HG03378 (cell line): ENCODE measurements around the gene SYNM.

Experiments used
- ATAC-seq: cut with Tn5 transposase; IDR thresholded peaks from one replicate; pipeline ENCODE4 v1.9.1; 2021; ENCODE audit warnings: mild to moderate bottlenecking, moderate library complexity; ENCODE audit not compliant: unreplicated experiment

Gene SYNM

DNA sequence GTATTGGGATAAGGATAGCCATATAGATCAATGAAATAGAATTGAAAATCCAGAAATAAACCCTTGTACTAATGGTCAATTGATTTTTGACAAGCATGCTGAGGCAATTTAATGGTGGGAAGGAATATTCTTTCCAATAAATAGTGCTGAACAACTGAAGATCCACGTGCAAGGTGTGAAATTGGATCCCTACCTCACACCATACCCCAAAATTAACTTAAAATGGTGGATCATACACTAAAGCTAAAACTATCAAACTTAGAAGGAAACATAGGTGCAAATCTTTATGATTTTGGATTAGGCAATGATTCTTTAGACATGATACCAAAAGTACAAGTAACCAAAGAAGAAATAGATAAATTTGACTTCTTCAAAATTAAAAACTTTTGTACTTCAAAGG is 22.1 kb upstream of the SYNM start:
- ATAC-seq = no peak

DNA sequence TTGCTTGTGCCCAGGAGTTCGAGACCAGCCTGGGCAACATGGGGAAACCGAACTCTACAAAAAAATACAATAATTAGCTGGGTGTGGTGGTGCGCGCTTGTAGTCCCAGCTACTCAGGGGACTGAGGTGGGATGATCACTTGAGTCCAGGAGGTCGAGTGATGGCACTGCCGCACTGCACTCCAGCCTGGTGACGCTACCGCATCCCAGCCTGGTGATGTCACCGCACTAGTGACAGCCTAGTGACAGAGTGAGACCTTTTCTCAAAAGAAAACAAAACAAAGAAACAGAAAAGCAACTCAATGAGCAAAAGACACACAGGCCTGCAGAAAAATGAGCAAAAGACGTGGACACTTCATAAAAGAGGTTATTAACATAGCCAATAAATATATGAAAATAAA is 19.9 kb upstream of the SYNM start:
- ATAC-seq = no peak

DNA sequence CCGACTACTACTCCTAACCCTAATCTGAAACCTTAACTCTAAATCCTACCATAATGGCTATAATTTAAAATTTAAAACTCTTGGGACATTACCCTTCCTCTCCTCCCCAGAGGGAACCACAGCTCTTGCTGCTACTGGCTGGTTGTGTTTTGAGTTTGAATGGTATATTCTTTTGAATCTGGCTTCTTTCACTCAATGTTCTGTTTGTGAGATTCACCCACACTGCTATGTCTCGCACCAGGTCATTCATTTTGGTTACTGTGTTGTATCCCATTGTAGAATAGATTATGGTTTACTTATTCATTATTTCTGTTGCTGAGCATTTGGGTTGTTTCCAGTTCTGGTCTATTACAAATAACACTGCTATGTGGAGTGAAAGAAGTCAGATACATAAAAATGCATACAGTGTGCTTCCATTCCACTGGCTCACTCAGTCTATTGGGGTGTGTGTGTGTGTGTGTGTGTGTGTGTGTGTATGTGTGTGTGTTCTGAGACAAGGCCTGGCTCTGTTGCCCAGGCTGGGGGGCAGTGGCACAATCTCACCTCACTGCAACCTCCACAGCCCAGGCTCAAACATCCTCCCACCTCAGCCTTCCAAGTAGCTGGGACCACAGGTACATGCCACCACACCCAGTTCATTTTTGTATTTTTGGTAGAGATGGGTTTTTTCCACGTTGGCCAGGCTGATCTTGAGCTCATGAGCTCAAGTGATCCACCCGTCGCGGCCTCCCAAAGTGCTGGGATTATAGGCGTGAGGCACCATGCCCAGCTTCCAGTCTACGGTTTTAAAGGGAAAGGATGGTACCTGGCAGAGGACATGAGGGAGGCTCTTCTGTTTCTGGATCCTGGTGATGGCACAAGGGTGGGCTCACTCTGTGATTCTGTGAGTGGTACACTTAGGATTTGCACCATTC is 19.2 kb upstream of the SYNM start:
- no peak for ATAC-seq

DNA sequence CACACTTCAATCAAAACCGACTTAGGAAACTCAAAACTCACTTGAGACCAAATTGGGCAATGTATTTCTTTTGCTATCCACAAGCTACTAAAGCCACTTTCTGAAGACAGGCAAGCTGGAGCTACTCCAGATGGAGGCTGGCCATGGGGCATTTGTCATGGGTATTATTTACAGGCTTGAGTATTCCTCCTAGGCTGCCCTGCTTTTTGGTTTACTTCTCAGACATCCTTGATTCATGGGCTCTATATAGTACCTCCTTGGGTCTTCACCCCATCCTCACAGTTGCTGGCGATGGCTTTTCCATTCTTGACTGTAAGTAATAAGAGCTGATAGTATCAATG is 18.6 kb upstream of the SYNM start:
- ATAC-seq = no peak

DNA sequence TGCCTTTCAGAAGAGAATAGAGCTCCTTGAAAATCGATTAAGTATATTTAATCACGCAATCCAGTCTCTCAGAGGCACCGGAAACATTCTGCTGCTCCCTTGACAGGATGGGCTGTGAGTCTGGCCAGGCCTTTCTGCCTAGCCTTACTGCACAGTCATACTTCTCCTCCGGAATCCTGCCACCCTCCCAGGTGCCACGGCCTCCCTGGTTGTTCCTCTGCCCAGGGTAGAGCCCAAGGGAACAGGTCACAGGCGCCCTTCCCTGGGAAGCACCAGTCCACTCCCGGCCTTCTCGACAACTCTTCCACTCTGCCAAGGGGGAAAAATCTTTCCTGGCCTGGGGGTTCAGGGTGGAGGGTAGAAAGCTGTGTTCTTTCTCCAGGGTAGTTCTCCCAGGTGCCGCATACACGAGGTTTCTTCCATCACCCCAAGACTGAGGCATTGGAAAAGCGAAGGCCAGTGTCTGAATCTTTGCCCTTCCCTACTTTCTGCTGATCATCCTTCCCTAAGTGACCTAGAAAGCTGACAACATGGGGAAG is 17.4 kb upstream of the SYNM start:
- ATAC-seq = no peak

DNA sequence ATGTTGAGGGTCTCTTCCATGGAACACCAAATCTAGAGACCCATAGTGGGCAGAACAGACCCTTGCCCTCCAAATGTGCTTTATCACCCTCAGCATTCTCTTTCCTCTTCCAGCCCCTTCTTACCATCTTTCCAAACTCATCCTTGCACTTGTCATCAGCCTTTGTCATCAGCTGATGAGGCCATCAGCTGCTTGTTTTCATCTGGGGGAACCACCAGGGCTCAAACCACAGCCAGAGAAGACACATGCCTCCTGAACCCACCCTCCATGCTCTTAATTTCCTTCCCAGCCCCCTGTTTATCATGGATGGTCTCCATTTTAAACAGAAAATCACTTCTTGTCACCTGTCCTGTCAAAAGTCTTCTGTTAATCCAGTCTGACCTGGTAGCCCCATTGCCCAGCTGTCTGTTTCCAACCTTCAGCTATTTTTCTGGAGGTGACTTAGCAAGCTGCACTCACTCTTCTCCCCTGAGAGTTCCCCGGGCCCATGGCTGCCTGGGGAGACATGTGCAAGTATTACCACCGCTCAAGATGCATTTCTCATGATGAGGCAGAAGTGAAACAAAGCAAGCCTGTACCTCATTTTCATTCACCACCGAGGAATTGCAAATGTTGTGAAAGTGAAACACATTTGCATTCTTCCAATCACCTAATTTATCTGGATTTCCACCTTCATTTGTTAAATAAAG is 14.7 kb upstream of the SYNM start:
- peak; percentile 100 for ATAC-seq

DNA sequence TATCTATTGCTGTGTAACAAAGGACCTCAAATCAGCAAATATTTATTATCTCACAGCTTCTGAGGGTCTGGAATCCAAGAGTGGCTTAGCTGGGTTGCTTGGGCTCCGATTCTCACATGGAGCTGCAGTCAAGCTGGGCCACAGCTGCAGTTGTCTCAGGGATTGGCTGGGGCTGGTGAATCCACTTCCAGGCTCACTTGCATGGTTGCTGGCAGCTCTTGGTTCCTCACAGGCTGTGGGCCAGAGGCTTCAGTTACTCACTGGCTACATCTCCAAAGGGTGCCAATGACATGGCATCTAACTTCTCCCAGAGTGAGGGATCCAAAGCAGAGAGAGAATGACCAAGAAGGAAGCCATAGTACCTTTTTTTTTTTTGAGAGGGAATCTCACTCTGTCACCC is 13.9 kb upstream of the SYNM start:
- ATAC-seq = no peak

DNA sequence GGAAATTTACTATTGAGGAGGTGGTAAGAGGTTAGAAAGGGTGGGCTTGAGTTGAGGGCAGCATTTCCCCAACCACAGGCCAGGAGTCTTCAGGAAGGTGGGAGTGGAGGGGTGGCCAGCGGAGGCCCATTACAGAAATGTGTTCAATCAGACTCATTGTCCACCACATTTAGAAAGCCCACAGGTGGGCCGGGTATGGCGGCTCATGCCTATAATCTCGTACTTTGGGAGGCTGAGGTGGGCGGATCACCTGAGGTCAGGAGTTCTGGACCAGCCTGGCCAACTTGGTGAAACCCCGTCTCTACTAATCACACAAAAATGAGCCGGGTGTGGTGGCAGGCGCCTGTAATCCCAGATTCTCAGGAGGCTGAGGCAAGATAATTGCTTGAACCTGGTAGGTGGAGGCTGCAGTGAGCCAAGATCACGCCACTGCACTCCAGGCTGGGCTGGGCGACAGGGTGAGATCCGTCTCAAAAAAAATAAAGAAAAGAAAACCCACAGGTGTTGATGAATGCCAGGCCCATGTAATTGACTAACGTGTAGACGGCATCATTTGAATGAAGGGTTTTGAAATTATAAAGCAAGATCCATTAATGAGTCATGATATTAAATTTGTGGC is 12.2 kb upstream of the SYNM start:
- no peak for ATAC-seq

DNA sequence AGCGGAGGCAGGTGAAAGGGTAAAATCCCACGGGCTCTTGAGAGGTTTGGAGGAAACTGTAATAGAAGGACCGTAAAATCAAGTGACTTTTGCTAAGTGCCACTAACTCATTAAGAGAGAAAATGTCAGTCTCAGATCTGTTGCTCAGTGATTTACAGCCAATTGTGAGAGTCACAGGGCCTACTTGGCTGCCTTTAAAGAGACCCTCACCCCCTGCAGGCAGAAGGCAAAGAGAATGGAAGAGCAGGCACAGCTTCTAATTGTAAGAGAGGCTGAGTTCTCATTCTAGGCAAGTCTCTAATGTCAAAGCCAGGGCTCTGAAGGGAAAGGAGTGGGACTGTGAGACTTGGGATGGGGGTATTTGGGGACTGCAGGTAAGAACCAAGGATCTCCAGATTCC is 9.3 kb upstream of the SYNM start:
- no peak for ATAC-seq

DNA sequence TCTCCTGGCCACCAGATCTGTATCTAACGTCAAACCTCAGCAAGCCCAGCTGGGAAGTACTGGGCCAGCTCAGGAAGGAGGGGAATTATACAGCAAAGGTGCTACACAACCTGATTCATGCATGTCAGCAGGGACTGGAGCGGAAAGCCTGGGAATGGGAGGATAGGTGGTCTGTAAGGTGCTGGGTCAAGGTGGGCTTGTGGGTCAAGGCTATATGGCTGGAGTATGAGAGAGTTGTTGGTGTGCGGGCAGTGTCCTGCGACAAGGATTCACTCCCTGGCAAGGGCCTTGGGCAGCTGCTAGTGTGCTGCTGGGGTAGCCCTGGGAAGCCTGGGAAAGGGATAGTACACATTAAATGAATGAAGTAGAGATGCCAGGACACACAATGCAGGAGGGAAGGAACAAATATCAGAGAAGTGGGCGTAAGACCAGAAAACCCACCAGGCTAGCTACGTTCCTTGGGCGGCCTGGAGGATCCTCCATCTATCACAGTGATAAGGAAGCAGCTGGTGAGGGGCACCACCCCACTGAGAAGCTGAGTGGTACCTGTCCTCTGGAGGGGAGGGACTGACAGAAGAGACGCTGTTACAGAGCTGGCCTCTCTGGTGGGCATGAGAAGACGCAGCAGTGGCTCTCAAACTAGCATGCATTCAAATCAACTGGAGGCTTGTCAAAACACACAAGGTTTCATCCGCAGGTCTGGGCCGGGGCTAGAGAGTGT is 8.5 kb upstream of the SYNM start:
- ATAC-seq = no peak

DNA sequence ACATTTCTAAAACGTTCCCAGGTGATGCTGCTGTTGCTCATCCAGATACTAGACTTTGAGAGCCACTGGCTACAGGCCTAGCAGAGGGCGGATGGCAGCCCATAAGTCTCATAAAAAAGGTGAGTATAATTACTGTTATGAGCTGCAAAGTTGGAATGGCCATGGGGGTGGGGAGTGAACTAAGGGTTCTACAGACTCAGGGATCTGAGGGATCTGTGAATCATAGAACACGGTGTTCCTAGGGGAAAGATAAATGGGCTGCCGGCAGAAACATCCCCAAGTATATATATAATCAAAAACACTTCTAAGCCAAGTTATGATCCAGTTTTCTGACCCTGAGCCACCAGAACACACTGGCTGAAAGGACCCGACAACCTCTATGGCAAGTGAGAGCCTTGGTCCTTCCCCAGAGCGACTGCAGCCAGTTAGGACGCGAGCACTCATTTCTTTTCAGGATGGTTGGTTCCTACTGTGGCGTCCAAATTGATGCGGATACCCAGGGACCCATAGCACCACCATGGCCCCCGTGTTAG is 7.9 kb upstream of the SYNM start:
- no peak for ATAC-seq

DNA sequence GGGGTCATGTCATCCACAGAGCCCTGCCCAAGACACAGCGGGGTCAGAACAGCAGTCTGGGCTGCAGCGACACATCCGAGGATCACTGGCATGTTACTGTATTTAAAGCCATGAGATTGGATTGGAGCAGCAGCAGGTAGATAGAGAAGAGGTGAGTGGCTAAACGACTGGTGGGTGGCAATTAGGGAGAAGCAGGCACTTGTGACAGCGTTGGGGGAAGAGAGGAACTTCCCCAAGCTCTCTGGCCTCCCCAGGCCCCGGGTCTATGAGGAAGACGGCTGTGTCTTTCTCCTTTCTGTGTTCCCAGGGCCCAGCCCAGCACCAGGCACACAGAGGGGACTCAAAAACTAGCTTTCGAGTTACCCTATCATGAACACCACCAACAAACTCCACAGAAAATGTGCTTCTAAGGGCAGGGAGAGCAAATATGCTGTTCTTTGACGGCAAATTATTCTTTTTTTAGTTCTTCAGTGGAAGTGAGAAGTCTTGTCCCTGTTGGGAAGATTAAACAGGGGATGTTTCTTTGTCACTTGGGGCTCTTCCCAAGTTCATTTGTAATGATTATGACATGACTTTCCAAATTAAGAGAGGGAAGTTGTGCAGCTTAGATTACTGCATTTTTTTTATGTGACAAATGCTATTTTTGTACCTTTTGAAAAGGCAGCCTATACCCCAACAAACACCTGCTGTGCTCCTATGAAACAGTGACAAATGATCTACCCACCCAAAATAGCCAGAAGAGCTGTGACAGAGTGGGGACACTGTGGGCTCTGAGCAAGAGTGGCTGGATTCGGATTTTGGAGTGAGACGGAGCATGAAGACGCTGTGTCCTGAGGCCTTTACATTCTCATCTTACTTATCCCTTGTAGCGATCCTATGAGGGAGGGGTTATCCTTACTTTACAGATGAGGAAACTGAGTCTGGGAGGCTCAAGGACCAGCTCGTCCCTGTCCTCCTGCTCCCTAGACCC is 7.2 kb upstream of the SYNM start:
- no peak for ATAC-seq

DNA sequence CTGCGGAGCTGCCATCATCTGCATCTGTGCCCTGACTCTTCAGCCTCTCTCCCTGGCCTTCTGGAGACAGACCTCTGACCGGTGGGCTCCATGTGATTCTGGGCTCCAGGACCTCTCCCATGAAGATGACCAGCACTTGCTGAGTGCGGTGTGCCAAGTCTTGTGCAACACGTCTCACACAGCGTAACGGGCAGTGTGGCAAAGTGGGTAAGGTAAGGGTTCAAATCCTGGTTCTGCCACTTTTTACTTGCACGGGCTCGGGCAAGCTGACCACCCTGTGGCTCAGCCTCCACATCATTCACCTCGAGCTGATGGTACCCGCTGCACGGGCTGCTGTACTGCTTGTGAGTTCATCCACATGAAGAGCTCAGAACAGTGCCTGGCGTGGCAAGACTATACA is 6.5 kb upstream of the SYNM start:
- no peak for ATAC-seq

DNA sequence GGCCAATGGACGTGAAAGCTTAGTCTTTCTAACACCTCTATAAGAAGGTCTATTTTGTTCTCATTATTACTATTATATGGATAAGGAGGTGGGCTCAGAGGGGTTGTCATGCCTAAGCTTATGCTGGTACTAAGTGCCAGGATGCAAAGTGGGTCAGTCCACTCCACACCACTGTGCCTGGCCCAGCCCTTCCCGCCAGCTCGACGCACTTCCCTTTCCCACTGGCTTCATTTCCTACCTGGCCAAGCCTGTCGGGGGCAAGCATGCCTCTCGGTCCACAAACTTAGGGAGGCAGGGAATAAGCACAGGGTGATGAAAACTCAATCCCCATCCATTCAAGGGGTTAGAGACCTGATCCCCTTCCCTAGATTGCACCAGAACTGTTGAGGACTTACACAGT is 5.9 kb upstream of the SYNM start:
- no peak for ATAC-seq

DNA sequence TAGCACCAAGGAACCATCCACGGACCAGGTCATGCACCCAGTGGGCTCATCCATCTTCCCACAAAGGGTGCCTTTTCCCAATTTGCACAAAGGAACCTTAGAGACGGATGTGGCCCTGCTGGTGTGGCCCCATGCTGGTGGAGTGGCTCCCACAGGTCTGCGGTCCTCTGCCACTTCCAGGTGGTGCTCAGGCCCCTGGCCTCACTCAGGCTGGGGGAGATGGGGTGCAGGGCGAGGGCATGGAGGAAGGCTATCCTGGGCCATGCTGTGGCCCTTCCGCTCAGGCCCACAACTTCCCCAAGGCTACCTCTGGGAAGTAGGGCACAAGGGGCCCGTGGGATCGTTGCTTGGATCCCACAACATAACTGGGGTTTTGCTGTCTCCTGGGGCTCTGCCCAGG is 5.2 kb upstream of the SYNM start:
- no peak for ATAC-seq

DNA sequence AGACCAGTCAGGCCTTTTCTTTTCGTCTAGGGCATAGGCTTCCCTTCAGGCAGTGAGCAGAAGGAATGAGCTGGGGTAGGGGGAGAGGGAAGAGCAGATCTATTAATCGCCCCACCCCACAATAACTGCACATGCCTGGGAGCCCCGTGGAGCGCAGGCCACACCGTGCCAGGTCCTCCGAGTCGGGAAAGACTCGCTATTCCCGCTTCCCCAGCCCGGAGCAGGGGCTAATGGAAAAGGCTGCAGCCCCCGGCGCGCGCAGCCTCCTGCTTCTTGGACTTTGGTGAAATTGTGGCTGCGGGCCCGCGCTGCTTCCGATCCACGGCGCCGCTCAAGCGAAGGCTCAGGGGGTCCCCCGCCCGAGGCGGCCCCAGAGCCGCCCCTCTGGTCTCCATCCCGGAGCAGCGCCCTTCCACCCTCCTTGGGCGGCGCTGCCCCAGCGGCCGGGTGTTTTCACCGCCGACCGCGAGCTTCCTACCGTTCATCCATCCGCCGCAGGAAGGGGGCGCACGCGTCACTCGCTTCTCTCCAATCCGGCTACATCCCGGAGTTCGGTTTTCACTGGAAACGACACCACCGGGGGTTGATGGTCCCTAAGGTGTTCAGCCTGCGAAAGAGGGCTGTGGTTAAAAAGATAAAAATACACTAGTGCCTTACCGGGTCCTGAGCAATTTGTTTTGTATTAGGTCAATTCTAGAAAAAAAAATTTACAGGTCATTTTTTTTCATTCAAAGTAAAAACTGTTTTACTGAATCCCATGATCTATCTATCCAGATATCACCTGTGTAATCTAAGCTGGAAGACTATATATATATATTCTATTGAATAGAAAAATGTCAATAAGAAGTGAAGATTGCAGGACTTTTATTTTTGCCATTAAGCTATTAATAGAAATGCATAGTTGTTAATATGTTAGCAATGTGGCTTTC is 4.4 kb upstream of the SYNM start:
- ATAC-seq = no peak

DNA sequence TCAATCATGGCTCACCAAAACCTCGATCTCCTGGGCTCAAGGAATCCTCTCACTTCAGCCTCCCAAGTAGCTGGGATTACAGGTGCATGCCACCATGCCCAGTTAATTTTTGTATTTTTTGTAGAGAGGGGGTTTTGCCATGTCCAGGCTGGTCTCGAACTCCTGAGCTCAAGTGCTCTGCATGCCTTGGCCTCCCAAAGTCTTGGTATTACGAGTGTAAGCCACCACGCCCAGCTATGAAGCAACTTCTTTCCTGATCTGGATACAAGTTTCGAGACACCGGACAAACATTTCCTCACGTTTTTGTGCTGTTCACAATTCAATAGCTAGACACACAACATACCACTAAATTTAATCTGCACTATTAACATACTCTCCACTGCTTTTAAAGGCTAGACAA is 3.4 kb upstream of the SYNM start:
- ATAC-seq = no peak

DNA sequence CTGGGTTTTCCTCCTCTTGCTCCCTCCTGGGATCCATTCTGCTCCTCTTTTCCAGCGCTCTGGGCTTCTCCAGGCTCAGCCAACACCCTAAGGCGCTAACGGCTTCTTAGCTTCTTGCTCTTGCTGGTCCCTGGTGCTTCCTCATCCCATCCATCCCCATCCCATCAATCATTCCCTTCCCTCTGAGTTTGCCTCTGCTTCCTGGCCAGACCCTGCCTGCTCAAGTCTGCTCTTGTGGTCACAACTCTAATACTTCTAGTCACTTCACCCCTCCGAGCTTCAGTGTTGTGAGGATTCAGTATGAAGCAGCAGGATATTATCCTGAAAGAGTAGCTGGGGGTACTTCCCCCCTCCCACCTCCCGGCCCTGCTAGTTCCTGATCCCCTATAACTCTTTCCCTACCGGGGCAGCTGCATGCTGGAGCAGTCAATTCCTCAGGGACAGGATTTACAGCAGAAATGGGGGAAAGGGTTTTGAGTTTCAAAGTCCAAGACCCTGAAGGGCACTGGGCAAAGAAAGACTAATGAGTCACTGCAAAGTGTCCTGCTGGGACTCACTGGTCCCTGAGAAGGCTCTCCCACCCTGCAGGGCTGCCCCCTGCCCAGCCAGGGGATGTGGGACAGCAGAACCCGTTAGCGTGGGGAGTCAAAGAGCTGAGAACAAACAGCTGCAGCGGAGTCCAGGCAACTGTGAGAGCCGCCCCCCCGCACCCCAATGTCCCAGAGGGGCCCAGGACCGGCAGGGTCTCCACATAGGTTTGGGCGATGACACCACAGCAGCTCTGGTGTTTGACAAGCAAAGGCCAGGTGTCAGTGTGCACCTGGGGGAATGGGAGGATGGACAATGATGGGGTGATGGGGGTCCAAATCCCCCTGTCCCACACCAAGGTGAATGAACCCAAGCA is 2.3 kb upstream of the SYNM start:
- ATAC-seq = no peak
